Liver (tissue), 9 donors: Measurements from ENCODE around the gene TRIM3. TPM values are rescaled to one million over a fixed set of nuclear protein-coding genes. Genes with fewer than 3 reads are reported as not detected.

ENCODE experiments used
- DNase-seq: peaks from one replicate; pipeline ENCODE4 v3.0.0-alpha.2; 2017; ENCODE audit warnings: low spot score
- H3K27ac ChIP-seq, 2 donors: one replicate each; pipeline ENCODE4 v1.7.0; 2013; ENCODE audit warnings: inconsistent platforms in 2 of 2, low read length in 2 of 2, control low read depth in 1 of 2, low read depth in 1 of 2, mild to moderate bottlenecking in 1 of 2
- H3K27me3 ChIP-seq, 4 donors: one replicate each; pipeline versions ENCODE4 v1.6.1 to v1.7.0; 2013; ENCODE audit warnings: low read length in 3 of 4, inconsistent platforms in 1 of 4, mild to moderate bottlenecking in 1 of 4, moderate library complexity in 1 of 4; ENCODE audit not compliant: control insufficient read depth in 4 of 4, insufficient read depth in 4 of 4
- H3K36me3 ChIP-seq, 4 donors: one replicate each; pipeline versions ENCODE4 v1.6.1 to v1.7.0; 2013; ENCODE audit warnings: low read length in 3 of 4, mild to moderate bottlenecking in 3 of 4, low read depth in 1 of 4, moderate library complexity in 1 of 4; ENCODE audit not compliant: control insufficient read depth in 4 of 4, insufficient read depth in 3 of 4
- H3K4me1 ChIP-seq, 4 donors: one replicate each; pipeline versions ENCODE4 v1.6.1 to v1.7.0; 2013; ENCODE audit warnings: low read length in 3 of 4, mild to moderate bottlenecking in 3 of 4, moderate library complexity in 1 of 4; ENCODE audit not compliant: control insufficient read depth in 4 of 4, insufficient read depth in 4 of 4
- H3K4me3 ChIP-seq, 3 donors: one replicate each; pipeline versions ENCODE4 v1.6.1 to v1.7.0; 2013; ENCODE audit warnings: low read length in 3 of 3, control low read depth in 1 of 3, low read depth in 1 of 3, mild to moderate bottlenecking in 1 of 3
- H3K9ac ChIP-seq, 2 donors: one replicate each; pipeline ENCODE4 v1.7.0; 2013; ENCODE audit warnings: low read length in 2 of 2, mild to moderate bottlenecking in 2 of 2, moderate library complexity in 2 of 2, control low read depth in 1 of 2, low read depth in 1 of 2
- H3K9me3 ChIP-seq, 4 donors: one replicate each; pipeline versions ENCODE4 v1.6.1 to v1.7.0; 2013; ENCODE audit warnings: low read length in 3 of 4; ENCODE audit not compliant: control insufficient read depth in 4 of 4
- EGR1 ChIP-seq, 2 donors: IDR thresholded peaks; 2 replicates each; pipeline ENCODE4 v1.6.1; 2016 to 2018; ENCODE audit warnings: antibody characterized with exemption in 2 of 2, low read depth in 2 of 2
- FOXA1 ChIP-seq: IDR thresholded peaks from 2 replicates; pipeline ENCODE4 v1.6.1; 2016; ENCODE audit warnings: antibody characterized with exemption
- FOXA2 ChIP-seq: IDR thresholded peaks from 2 replicates; pipeline ENCODE4 v1.6.1; 2016; ENCODE audit warnings: antibody characterized with exemption
- GABPA ChIP-seq, 2 donors: IDR thresholded peaks in 1 of 2; conservative IDR thresholded peaks in 1 of 2; 2 replicates each; pipeline ENCODE4 v1.6.1; 2016; ENCODE audit warnings: antibody characterized with exemption in 2 of 2, mild to moderate bottlenecking in 1 of 2, moderate library complexity in 1 of 2
- HNF4A ChIP-seq, 2 donors: conservative IDR thresholded peaks; 2 replicates each; pipeline ENCODE4 v1.6.1; 2016; ENCODE audit warnings: antibody characterized with exemption in 2 of 2, mild to moderate bottlenecking in 2 of 2
- HNF4G ChIP-seq: IDR thresholded peaks from 2 replicates; pipeline ENCODE4 v1.6.1; 2016; ENCODE audit warnings: antibody characterized with exemption
- JUND ChIP-seq, 2 donors: IDR thresholded peaks; 2 replicates each; pipeline ENCODE4 v1.6.1; 2016; ENCODE audit warnings: antibody characterized with exemption in 2 of 2
- NR2F2 ChIP-seq: IDR thresholded peaks from 2 replicates; pipeline ENCODE4 v1.6.1; 2016; ENCODE audit warnings: antibody characterized with exemption
- RAD21 ChIP-seq, 2 donors: IDR thresholded peaks; 2 replicates each; pipeline ENCODE4 v1.6.1; 2016; ENCODE audit warnings: antibody characterized with exemption in 2 of 2, mild to moderate bottlenecking in 2 of 2
- RXRA ChIP-seq, 2 donors: IDR thresholded peaks; 2 replicates each; pipeline ENCODE4 v1.6.1; 2017 to 2018; ENCODE audit warnings: antibody characterized with exemption in 2 of 2, mild to moderate bottlenecking in 1 of 2
- SP1 ChIP-seq: IDR thresholded peaks from 2 replicates; pipeline ENCODE4 v1.6.1; 2018; ENCODE audit warnings: antibody characterized with exemption, mild to moderate bottlenecking
- TAF1 ChIP-seq: conservative IDR thresholded peaks from 2 replicates; pipeline ENCODE4 v1.6.1; 2016; ENCODE audit warnings: antibody characterized with exemption, mild to moderate bottlenecking
- YY1 ChIP-seq: IDR thresholded peaks from 2 replicates; pipeline ENCODE4 v1.6.1; 2016; ENCODE audit warnings: antibody characterized with exemption, mild to moderate bottlenecking
- WGBS: extraction: QIAGEN DNeasy Blood & Tissue Kit; methylation state at CpG from one replicate; pipeline ENCODE4 v1.1.7; 2013; 5-methylcytosine and 5-hydroxymethylcytosine counted together
- polyA plus RNA-seq, 2 donors: library from polyadenylated mRNA; stranded (reverse) in 1 of 2; unstranded in 1 of 2; fragments of 200-250 nt in 1 of 2; fragments of >200 nt in 1 of 2; fragmentation: Nextera tagmentation in 1 of 2; extraction: Ambion mirVana in 1 of 2; gene quantifications; one replicate each; pipeline versions ENCODE4 v1.2.1 to v1.2.3, GENCODE V29; 2013 to 2015
- total RNA-seq, 2 donors: library from RNA; depleted of rRNA; stranded (reverse); fragments of >200 nt; gene quantifications; one replicate each; pipeline ENCODE4 v1.2.3, GENCODE V29; 2014
- TF ChIP-seq, protein P1 (sequence below): IDR thresholded peaks from 2 replicates; pipeline ENCODE4 v1.6.1; 2016; ENCODE audit warnings: antibody characterized with exemption
- TF ChIP-seq, protein P2 (sequence below): IDR thresholded peaks from 2 replicates; pipeline ENCODE4 v1.6.1; 2016; ENCODE audit warnings: antibody characterized with exemption
- TF ChIP-seq, protein P3 (sequence below): IDR thresholded peaks from 2 replicates; pipeline ENCODE4 v1.6.1; 2016; ENCODE audit warnings: antibody characterized with exemption, mild to moderate bottlenecking
- TF ChIP-seq, protein P4 (sequence below): IDR thresholded peaks from 2 replicates; pipeline ENCODE4 v1.6.1; 2016; ENCODE audit warnings: antibody characterized with exemption
- TF ChIP-seq, protein P5 (sequence below): fragments of 150-350 bp; IDR thresholded peaks from 2 replicates; pipeline ENCODE4 v1.5.1; 2017; ENCODE audit warnings: improper control_type of control experiment, low read depth, low read length; ENCODE audit not compliant: missing input control
- donor health status: healthy.
- donor health status: healthy.
- donor health status: healthy.
- donor health status: healthy.
- donor health status: healthy.

Gene TRIM3
- total and polyA plus RNA-seq, 4 donors = 5.2 to 12.7 (median 9.1) TPM

DNA sequence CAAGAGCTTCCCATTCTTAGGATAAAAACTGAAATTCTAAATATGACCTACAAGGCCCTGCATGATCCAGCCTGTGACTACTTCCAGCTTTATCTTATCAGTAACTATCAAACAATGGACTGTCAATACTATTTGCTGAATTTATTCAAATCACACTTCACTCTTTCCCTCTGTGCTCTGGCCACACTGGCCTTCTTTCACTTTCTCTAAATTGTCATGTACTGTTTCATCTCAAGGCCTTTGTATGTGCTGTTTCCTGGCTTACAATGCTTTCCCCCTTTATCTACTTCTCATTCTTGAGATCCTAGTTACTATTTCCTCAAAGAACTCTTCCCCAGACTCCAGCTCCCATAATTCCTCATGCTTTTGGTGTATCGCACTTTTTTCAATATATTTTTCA, 13.2 kb upstream of the TRIM3 start:
- H3K9me3 ChIP-seq = no peaks in the 10 kb centered on the region
- 79% methylated on average over 1 of the region's 1 CpG for WGBS
- H3K27me3 ChIP-seq = no peaks in the 10 kb centered on the region
- H3K27ac ChIP-seq = no peak overlapping the region
- TF ChIP-seq NR2F2 (no peak), RXRA (IDR thresholded peaks at IDR 0.05) (no peak), TAF1 (no peak), HNF4A (conservative IDR thresholded peaks at IDR 0.05) (no peak), EGR1 (IDR thresholded peaks at IDR 0.05; ENCODE audit: low read depth in 2 of 2) (no peak), HNF4G (no peak), FOXA2 (no peak), SP1 (no peak)
- H3K9ac ChIP-seq = no peak overlapping the region
- H3K4me3 ChIP-seq = no peak overlapping the region
- no peak for DNase-seq
- peaks cover 2 to 28% (median 19%) of the 10 kb centered on the region in 4 donors for H3K36me3 ChIP-seq
- H3K4me1 ChIP-seq = peaks cover 15 to 20% (median 18%) of the 10 kb centered on the region in 4 donors

DNA sequence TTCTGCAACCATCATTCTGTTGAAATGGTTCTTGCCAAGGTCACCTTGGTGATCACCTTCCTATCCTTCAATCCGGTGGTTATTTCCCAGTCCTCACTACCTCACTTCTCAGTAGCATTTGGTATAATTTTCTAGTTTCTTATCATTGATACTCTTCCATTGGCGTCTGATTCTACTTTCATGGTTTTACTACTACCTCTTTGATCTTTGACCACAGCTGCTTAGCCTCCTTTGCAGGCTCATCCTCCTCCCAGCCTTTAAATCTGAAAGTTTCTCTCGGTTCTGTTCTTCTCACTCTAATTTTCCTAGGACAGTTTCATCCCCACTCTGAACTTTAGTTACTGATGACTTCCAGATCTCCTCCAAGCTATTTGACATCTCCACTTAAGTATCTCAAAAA, 12.5 kb upstream of the TRIM3 start:
- H3K4me3 ChIP-seq = no peak overlapping the region
- H3K4me1 ChIP-seq = peaks cover 15 to 24% (median 20%) of the 10 kb centered on the region in 4 donors
- H3K27me3 ChIP-seq = no peaks in the 10 kb centered on the region
- peaks cover 2 to 27% (median 16%) of the 10 kb centered on the region in 4 donors for H3K36me3 ChIP-seq
- H3K9ac ChIP-seq = no peak overlapping the region
- WGBS = 87% methylated on average over 3 of the region's 3 CpGs
- H3K27ac ChIP-seq = no peak overlapping the region
- H3K9me3 ChIP-seq = no peaks in the 10 kb centered on the region
- no peak for TF ChIP-seq HNF4A (conservative IDR thresholded peaks at IDR 0.05)
- TF ChIP-seq, protein P1, sequence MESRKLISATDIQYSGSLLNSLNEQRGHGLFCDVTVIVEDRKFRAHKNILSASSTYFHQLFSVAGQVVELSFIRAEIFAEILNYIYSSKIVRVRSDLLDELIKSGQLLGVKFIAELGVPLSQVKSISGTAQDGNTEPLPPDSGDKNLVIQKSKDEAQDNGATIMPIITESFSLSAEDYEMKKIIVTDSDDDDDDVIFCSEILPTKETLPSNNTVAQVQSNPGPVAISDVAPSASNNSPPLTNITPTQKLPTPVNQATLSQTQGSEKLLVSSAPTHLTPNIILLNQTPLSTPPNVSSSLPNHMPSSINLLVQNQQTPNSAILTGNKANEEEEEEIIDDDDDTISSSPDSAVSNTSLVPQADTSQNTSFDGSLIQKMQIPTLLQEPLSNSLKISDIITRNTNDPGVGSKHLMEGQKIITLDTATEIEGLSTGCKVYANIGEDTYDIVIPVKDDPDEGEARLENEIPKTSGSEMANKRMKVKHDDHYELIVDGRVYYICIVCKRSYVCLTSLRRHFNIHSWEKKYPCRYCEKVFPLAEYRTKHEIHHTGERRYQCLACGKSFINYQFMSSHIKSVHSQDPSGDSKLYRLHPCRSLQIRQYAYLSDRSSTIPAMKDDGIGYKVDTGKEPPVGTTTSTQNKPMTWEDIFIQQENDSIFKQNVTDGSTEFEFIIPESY = no peak
- no peak for DNase-seq

DNA sequence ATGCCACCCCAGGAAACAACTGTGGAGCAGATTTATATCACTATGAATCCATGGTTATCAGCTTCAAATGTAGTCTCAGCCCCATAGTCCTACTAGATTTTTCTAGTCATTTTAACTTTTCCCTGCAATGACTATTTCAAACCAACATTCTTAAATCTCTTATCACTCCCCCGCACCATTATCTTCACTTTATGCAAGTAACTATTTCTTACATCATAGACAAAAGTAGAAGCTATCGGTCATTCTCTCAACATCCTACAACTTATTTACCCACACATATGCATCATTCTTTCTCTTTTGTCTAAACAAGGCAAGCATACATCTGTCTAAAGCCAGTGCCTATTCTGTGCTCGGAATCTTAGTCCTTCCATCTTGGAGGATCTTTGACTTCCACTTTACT, 11.9 kb upstream of the TRIM3 start:
- H3K27ac ChIP-seq = no peak overlapping the region
- no peak overlapping the region for H3K4me3 ChIP-seq
- no peaks in the 10 kb centered on the region for H3K9me3 ChIP-seq
- WGBS = 84% methylated on average over 3 of the region's 3 CpGs
- TF ChIP-seq, protein P2, sequence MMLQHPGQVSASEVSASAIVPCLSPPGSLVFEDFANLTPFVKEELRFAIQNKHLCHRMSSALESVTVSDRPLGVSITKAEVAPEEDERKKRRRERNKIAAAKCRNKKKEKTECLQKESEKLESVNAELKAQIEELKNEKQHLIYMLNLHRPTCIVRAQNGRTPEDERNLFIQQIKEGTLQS = no peak
- TF ChIP-seq, protein P3, sequence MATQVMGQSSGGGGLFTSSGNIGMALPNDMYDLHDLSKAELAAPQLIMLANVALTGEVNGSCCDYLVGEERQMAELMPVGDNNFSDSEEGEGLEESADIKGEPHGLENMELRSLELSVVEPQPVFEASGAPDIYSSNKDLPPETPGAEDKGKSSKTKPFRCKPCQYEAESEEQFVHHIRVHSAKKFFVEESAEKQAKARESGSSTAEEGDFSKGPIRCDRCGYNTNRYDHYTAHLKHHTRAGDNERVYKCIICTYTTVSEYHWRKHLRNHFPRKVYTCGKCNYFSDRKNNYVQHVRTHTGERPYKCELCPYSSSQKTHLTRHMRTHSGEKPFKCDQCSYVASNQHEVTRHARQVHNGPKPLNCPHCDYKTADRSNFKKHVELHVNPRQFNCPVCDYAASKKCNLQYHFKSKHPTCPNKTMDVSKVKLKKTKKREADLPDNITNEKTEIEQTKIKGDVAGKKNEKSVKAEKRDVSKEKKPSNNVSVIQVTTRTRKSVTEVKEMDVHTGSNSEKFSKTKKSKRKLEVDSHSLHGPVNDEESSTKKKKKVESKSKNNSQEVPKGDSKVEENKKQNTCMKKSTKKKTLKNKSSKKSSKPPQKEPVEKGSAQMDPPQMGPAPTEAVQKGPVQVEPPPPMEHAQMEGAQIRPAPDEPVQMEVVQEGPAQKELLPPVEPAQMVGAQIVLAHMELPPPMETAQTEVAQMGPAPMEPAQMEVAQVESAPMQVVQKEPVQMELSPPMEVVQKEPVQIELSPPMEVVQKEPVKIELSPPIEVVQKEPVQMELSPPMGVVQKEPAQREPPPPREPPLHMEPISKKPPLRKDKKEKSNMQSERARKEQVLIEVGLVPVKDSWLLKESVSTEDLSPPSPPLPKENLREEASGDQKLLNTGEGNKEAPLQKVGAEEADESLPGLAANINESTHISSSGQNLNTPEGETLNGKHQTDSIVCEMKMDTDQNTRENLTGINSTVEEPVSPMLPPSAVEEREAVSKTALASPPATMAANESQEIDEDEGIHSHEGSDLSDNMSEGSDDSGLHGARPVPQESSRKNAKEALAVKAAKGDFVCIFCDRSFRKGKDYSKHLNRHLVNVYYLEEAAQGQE = no peak
- TF ChIP-seq JUND (IDR thresholded peaks at IDR 0.05) (no peak), YY1 (no peak), RAD21 (IDR thresholded peaks at IDR 0.05) (no peak), FOXA1 (no peak), EGR1 (IDR thresholded peaks at IDR 0.05; ENCODE audit: low read depth in 2 of 2) (no peak), FOXA2 (no peak), GABPA (IDR thresholded peaks at IDR 0.05 in 1 of 2, conservative IDR thresholded peaks at IDR 0.05 in 1 of 2) (no peak), HNF4G (no peak), RXRA (IDR thresholded peaks at IDR 0.05) (no peak), HNF4A (conservative IDR thresholded peaks at IDR 0.05) (no peak), NR2F2 (no peak), TAF1 (no peak), SP1 (no peak)
- TF ChIP-seq, protein P4, sequence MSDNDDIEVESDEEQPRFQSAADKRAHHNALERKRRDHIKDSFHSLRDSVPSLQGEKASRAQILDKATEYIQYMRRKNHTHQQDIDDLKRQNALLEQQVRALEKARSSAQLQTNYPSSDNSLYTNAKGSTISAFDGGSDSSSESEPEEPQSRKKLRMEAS = no peak
- TF ChIP-seq, protein P5, sequence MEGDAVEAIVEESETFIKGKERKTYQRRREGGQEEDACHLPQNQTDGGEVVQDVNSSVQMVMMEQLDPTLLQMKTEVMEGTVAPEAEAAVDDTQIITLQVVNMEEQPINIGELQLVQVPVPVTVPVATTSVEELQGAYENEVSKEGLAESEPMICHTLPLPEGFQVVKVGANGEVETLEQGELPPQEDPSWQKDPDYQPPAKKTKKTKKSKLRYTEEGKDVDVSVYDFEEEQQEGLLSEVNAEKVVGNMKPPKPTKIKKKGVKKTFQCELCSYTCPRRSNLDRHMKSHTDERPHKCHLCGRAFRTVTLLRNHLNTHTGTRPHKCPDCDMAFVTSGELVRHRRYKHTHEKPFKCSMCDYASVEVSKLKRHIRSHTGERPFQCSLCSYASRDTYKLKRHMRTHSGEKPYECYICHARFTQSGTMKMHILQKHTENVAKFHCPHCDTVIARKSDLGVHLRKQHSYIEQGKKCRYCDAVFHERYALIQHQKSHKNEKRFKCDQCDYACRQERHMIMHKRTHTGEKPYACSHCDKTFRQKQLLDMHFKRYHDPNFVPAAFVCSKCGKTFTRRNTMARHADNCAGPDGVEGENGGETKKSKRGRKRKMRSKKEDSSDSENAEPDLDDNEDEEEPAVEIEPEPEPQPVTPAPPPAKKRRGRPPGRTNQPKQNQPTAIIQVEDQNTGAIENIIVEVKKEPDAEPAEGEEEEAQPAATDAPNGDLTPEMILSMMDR = no peak
- TF ChIP-seq, protein P1 = no peak
- H3K4me1 ChIP-seq = peaks cover 15 to 27% (median 21%) of the 10 kb centered on the region in 4 donors
- H3K27me3 ChIP-seq = no peaks in the 10 kb centered on the region
- peaks cover 2 to 27% (median 16%) of the 10 kb centered on the region in 4 donors for H3K36me3 ChIP-seq
- DNase-seq = no peak
- no peak overlapping the region for H3K9ac ChIP-seq
